Stimulated activated CD8-positive, alpha-beta memory T cell treated with anti-CD3 and anti-CD28 coated beads, Interleukin-4, amount 100 ng/mL, for 24 hours (primary cell): Measurements from ENCODE around the gene NTSR1.

Source experiments
- DNase-seq: peaks from one replicate; pipeline ENCODE4 v3.0.0-alpha.2; 2020; ENCODE audit warnings: low read depth

Gene NTSR1

DNA sequence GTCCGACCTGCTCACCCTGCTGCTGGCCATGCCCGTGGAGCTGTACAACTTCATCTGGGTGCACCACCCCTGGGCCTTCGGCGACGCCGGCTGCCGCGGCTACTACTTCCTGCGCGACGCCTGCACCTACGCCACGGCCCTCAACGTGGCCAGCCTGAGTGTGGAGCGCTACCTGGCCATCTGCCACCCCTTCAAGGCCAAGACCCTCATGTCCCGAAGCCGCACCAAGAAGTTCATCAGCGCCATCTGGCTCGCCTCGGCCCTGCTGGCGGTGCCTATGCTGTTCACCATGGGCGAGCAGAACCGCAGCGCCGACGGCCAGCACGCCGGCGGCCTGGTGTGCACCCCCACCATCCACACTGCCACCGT lies 885 bp downstream of the NTSR1 start:
- no peak for DNase-seq

GRCh38 chr20:62710221-62710885 lies 1.7 kb downstream of the NTSR1 start:
- DNase-seq: no peak

- no peak for DNase-seq
Observed at GRCh38 chr20:62710886-62711702, 2.5 kb downstream of the NTSR1 start.

DNA sequence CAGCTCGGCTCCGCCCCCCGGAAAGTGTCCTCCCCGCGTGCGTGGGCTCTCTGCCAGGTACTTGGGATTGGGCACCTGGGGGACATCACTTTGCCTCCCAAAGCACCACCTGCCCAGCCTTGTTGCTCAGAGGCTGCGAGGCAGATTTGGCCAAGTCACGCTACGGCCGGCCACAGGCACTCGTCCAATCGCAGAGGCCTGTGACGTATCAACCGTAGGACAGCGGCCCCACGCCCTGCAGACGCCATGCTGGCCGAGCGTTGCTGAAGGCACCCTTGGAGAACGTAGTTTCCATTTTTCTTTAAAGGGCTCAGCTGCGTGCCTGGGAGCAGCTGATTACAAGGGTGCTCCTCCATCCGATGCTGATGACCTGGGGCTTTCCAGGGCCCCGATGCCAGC lies 3.1 kb downstream of the NTSR1 start:
- no peak for DNase-seq

GRCh38 chr20:62712606-62713005 lies 4.0 kb downstream of the NTSR1 start:
- DNase-seq: no peak

GRCh38 chr20:62714006-62714405 lies 5.4 kb downstream of the NTSR1 start:
- DNase-seq: no peak

GRCh38 chr20:62714799-62715198 lies 6.2 kb downstream of the NTSR1 start:
- no peak for DNase-seq

DNA sequence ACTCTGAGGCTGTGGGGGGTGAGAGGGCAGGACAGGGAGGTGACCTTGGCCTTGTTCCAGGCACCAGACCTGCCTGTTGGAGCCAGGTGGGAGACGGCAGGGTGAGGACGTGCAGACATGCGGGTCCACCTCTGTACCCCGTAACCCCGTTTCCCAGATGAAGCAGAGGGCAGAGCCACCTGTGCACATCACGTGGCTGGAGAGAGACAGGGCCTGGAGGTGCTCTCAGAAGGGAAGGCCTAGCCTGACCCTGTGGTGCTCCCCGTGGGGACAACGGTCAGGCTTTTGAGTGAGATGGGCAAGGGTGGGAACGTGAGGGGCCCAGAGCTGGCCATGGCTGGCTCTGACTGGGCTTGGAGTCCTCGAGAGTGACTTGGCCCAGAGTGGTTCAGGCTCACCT lies 6.6 kb downstream of the NTSR1 start:
- DNase-seq: no peak

DNA sequence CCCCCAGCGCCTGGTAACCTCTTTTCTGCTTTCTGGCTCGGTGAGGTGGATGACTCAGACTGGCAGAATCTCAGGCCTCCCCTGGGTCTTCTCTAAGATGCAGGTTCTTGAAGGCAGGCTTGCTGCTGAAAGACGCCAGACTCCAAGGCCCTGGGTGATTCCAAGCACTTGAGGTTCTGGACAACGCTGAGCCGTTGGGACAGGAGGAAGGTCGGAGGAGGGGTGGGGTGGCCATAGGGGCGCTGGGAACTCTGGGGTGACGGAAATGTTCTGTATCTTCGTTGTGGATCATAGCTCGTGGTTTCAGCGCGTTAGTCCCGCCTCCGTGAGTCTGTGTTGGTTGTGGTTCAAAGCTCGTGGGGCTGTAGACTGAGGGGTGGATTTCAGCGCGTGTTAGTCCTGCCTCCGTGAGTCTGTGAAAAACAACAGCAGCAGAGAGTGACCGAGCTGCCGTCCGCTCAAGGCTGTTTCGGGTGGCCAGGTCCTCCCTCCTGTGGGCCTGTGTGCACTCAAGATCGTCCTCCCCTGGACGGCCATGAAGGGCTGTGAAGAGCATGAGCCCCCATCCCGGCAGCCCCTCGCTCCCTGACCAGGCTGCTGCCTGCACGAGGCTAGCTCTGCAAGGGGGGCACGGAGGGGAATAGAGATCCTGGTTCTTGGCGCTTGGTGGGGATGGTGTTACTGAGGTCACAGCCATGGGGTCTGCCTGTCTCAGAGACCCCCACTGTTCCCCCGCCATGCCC lies 7.7 kb downstream of the NTSR1 start:
- DNase-seq: no peak

DNA sequence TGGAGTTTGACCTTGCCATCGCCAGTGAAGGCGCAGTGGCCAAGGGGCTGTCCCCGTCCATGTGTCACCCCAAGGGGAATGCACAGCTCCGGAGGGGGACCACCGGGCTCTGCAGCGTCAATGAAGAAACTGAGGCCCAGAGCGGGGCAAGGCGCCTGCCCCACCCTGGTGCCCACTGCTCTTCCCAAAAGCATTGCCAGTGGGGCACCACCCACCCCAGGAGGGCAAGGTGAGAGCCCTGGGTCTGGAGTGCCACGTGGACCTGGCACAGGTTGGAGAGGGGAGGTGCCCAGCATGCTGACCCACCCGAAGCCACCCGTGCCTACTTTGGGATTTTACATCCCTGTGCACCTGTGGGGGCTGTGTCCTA lies 8.3 kb downstream of the NTSR1 start:
- no peak for DNase-seq

DNA sequence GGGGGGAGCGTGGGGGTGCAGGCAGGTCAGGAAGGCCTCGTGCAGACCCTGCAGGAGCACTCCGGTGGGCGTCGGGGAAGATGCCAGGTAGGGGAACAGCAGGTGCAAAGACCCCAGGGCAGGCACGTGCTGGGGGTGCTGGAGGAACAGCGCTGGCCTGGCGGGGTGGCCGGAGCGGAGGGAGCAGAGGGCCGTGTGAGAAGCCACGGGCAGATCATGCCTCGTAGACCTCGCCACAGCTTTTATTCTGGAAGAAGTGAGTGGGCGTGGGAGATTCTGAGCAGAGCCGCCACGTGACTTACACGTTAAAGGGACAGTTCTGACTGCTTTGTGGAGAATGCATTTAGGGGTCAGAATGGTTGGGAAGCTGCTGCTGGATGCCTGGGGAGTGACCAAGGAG lies 9.3 kb downstream of the NTSR1 start:
- no peak for DNase-seq

GRCh38 chr20:62718546-62718945 lies 9.9 kb downstream of the NTSR1 start:
- no peak for DNase-seq

DNA sequence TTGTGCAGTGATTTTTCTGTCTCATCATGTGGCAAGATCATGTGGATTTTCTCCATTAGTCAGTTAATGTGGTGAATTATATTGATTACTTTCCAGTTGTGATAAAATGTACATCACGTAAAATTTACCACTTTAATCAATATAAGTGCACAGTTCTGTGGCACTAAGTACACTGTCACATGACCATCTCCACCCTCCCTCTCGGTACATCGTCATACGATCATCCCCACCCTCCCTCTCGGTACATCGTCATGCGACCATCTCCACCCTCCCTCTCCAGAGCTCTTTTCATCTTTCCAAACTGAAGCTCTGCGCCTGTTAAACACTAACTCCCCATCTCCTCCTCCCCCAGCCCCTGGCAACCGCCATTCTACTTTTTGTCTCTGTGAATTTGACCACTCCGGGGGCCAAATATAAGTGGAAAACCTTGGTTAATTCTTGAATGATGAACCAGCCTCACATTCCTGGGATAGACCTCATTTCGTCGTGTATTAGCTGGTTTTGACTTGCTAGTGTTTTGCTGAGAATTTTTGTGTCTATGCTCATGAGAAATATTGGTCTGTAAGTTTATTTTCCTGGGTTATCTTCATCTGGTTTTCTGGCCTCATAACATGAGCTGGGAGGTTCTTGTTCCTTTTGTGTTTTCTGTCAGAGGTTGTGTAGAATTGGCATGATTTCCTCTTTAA lies 10.8 kb downstream of the NTSR1 start:
- no peak for DNase-seq

DNA sequence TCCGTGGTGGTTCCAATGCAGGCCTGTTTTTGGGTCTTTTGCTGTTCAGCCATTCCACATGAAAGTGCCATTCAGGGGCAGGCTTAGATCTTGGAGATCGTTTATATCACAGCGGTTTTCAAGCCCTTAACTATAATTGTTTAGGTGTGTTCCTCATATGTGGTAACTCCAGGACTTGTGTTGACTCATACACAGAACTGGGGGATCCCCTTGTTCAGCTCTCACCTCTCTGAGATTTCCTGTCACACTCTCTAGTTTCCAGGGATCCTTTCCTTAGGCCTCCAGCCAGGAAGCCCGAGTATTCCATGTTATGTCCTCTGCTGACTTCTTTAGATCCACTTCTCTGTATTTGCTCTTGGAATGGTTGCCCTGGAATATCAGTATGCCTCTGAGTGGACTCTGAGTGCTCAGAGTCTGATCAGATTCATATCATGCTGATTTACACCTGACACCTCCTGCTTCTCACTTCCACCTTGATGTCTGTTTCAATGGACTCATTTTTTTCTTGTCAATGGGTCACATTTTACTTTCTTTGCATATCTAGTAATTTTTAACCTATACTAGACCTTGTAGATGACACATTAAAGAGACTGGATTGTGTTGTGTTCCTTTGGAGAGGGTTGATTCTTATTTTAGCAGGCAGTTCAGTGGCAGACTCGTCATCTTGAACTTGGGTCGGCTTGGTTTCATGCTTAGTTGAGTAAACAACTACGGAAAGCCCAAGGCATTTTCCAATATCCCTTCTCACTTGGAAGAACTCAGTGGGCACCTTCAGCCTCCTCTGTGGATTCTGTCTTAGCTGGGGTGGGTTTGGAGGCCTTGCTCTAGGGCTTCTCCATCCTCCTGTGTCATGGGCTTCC lies 13.1 kb downstream of the NTSR1 start:
- DNase-seq: no peak

DNA sequence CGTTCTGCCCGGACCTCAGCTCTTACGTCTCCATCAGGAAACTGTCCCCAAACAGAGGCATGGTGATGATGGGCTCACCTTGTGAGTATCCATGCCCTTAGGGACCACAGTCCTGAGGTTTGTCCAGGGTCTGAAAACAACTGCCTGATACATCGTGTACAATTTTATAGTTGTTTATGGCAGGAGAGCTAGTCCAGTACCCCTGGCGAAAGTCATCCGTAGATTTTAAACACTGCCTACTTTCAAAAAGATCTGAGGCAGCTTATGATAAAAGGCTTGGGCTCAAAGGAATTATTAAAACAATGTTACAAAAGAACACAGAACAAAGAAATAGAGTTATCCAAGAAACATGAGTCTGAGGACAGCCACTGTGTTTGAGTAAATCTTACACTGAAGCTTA lies 14.0 kb downstream of the NTSR1 start:
- DNase-seq: no peak

- DNase-seq: no peak
Observed at GRCh38 chr20:62723351-62723750, 14.7 kb downstream of the NTSR1 start.

- DNase-seq: no peak
Observed at GRCh38 chr20:62723768-62724450, 15.3 kb downstream of the NTSR1 start.

- no peak for DNase-seq
Observed at GRCh38 chr20:62724692-62725595, 16.3 kb downstream of the NTSR1 start.

DNA sequence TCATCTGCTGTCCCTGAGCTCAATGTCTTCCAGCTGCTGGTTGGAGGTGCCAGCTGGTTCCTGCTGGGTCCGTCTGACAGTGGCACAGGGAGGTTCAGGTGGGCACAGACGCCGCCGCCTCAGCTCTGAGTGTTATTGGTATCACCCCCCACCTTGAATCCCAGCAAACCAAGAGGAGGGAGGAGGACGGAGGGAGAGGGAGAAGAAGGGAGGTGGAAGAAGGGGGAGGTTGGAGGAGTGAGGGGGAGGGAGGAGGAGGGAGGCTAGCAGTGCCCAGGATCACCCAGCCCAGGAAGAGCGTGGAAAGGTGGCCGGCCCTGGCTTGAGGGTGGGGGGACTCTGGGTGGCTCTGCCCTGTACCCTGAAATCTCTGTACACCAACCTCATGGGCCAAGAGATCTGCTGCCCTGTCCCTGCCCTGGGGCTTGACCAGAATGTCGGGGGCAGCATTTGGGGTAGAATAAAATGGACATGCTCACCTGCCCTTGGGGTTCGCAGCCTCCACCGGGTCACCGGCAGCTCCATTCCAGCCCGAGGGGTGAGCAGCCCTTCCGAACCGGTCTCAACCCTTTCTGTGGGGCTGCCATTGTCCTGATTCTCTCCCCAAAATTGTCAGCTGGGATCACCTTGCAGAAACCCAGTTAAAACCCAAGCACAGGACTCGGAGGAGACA lies 17.1 kb downstream of the NTSR1 start:
- no peak for DNase-seq
